NB4 (cell line): Measurements from ENCODE around the gene ZFYVE28.

Source experiments
- POLR2A ChIP-seq: IDR thresholded peaks from 2 replicates; pipeline ENCODE4 v1.6.1; 2011; ENCODE audit warnings: mild to moderate bottlenecking; ENCODE audit not compliant: insufficient read length; ENCODE audit errors: extremely low read depth
- TF ChIP-seq, protein P1 (sequence below): IDR thresholded peaks from one replicate; pipeline ENCODE4 v1.5.1; 2012; ENCODE audit warnings: low read depth, low read length
- TF ChIP-seq, protein P2 (sequence below): IDR thresholded peaks from 2 replicates; pipeline ENCODE4 v1.6.1; 2011; ENCODE audit warnings: low read depth, low read length

DNA sequence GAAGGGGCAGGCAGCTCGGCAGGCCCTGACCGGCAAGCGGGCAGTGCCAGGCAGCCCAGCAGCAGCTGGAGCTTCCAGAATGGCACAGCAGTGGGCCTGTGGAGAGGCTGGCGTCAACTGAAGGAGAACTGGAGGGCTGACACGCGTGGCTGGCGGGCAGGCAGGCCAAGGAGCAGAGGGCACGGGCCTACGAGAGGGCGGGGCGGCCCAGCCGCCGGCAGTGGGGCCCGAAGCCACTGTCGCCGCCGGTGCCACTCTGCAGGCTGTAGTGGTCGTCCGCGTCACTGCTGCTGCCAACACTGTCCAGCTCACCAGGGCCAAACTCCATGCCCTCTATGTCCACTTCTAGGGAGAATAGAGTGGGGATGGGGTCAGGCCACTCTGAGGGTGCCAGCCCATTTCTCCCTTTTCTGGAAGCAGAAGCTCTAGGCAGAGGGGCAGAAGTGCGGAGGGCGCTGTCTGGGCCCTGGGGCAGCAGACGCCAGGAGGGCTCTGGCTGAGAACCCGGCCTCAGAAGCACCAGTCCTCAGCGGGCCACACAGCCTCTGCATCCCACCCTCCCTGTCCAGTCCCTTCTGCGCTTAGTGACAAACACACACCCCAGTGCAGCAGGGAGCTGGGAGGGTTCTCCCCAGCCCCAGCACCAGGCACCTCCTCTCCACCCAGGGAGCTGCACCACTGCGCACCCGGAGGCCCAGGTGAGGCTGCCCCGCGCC, 167.9 kb downstream of the ZFYVE28 start:
- TF ChIP-seq, protein P1, sequence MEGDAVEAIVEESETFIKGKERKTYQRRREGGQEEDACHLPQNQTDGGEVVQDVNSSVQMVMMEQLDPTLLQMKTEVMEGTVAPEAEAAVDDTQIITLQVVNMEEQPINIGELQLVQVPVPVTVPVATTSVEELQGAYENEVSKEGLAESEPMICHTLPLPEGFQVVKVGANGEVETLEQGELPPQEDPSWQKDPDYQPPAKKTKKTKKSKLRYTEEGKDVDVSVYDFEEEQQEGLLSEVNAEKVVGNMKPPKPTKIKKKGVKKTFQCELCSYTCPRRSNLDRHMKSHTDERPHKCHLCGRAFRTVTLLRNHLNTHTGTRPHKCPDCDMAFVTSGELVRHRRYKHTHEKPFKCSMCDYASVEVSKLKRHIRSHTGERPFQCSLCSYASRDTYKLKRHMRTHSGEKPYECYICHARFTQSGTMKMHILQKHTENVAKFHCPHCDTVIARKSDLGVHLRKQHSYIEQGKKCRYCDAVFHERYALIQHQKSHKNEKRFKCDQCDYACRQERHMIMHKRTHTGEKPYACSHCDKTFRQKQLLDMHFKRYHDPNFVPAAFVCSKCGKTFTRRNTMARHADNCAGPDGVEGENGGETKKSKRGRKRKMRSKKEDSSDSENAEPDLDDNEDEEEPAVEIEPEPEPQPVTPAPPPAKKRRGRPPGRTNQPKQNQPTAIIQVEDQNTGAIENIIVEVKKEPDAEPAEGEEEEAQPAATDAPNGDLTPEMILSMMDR: no peak
- no peak for TF ChIP-seq POLR2A
- TF ChIP-seq, protein P2, sequence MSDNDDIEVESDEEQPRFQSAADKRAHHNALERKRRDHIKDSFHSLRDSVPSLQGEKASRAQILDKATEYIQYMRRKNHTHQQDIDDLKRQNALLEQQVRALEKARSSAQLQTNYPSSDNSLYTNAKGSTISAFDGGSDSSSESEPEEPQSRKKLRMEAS: no peak
